ENCODE results near the gene PLK4.
"Not testable (repeated sequence)": the region's sequence is repeated elsewhere in the genome, so short reads cannot be mapped to it uniquely, and the experiment has no call there.

Gene PLK4

DNA sequence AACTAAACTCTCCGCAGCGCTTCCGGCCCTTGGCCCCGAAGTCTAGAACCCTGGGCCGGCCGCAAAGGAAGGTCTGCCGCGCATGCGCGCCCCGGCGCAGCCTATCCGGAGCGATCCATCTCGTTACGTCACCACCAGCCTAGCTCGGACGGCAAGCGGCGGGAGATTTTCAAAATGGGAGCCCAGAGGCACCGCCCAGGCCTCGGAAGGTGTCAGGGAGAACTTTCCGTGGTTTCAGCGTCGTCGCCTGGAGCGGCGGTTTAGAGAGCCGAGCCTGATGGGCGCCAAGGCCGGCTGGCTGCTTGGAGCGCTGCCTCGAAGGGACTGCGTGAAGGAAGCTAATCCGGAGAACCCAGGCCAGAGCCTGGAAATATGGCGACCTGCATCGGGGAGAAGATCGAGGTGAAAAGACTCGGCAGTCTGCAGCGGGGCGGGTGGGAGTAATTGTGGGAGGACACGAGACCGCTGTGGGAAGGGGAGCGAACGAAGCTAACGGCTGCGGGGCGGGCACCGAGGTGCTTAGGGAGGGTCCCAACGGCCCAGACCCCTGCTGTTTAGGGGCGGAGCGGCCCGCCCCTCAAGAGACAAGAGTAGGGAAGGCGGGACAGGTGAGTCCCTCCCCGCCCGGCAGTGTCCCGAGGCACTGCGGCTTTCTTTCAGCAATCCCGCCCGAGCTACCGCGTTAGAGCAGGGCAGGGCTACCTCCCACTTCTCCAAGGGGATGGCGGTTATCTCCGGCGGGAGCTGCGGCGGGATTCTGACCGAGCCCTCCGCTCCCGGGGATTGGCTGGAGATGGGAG lies at the start of gene PLK4:
PLK4 (plus strand) TSS at position 131 of the 800 bp plus-strand sequence; CDS start at position 373, 242 bp downstream.
- DNase-seq: peak; percentile 96

DNA sequence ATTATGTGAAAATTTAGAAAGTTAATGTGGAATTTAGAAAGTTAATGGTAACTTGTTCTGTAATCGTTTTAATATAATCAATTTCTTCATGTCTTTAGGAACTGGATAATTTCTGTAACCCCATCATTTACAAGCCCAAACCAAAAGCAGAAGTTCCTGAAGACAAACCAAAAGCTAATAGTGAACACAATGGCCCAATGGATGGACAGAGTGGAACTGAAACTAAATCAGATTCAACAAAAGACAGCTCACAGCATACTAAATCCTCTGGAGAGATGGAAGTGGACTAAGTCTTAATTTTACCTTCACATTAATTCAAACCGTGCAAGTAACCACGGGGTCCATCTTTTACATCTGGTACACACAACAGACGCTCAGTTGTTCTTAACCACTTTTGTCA lies 48.1 kb upstream of the PLK4 start:
- DNase-seq: no peak

DNA sequence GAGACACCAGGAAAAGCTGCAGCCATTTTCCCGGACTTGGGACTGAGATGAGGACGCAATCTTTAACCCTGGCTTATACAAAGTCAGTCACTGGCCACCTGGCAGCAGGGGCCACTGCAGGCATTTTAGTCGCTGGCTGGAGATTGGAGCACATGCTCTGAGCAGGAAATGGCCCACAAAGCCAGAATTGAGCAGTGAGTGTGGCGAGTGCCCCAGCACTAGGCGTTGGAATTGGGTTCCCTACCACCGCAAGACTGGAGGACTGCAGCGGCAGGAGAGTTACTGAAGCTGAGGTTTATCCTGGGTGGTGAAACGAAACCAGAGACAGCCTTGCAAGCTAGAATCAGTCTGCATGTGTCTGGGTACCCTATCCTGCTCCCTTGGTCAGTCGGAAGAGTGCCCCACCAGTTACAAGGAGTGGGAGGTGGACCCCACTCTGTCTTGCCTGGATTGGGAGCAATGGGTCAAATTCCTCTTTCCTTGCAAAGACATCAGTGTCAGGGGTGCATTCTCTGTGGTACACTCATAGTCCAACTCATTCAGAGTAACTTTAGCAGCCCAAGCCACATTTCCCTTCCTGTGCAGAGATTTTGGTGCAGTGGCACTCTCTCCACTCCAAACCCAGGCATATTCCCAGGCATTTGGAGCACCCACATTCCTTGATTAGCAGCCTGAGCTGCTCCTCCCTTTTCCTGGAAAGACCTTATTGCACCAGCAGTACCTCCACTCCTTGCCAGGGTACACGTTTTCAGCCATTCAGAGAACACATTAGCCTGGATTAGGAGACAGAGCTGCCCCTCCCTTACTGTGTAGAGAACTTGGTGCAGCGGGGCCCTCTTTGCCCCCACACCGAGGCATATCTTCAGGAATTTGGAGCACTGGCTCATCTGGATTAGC lies 36.7 kb upstream of the PLK4 start:
- DNase-seq: no peak

DNA sequence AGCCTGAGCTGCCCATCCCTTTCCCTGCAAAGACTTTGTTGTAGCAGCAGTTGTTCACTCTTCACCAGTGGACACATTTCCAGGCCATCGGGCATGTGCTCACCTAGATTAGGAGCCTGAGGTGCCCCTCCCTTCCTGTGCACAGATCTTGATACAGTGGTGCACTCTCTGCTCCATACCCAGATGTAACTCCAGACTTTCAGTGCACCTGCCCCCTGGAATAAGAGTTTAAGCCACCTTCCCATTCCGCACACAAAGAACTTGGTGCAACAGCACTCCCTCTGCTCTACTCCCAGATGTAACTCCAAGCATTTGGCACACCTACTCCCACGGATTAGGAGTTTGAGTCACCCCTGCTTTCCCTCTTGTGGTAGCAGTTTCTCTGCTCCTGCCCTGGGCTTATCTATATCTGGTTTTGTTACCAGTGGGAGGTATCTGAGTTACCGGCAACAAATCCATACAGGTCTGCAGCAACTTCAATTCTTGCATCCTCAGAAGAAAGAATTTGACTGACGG lies 36.0 kb upstream of the PLK4 start:
- DNase-seq: no peak

DNA sequence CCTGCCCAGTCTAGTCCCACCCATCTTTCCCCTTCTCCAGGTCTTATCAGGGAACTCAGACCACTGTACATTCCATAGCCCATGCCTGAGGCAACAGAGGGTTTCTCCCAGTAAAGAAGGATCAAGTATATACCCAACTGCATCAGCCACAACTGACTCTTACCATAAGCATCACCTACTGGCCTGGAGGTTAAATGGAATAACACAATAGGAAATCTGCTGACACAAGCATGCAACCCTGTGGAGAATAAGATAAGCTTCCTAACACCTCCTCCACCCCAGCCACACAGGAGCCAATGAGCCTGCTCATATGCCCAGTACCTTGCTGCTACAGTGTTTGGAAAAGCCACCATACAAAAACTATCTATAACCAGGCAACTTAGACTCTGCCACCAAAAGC lies 34.6 kb upstream of the PLK4 start:
- DNase-seq: no peak

DNA sequence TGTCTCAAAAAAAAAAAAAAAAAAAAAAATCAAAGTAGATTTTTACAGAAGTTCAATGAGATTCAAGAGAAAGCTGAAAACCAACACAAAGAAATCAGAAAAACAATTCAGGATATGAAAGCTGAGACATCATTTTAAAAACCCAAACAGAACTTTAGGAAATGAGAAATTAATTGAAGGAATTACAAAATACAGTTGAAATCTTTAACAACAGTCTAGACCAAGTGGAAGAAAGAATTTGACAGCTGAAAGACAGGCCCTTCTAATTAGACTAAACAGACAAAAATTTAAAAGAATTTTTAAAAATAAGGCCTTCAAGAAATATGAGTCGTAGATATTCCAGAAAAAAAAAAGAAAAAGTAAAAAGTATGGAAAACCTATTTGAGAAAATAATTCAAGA lies 33.9 kb upstream of the PLK4 start:
- DNase-seq: no peak

DNA sequence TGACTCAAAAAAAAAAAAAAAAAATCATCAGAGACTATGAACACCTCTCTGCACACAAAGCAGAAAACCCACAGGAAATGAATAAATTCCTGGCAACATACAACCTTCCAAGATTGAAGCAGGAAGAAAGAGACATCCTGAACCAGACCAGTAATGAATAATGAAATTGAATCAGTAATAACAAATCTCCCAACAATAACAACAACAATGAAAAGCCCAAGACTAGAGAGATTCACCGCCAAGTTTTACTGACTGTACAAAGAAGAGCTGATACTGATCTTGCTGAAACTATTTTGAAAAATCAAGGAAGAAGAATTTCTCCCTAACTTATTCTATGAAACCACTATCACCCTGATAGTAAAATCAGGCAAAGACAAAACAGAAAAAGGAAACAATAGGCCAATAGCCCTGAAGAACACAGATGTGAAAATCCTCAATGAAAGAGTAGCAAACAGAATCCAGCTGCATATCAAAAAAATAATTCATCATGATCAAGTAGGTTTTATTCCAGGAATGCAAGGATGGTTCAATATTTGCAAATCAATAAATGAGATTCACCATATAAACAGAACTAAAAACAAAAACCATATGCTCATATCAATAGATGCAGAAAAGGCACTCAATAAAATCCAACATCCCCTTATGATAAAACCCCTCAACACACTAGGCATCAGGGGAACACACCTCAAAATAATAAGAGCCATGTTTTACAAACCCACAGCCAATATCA lies 31.0 kb upstream of the PLK4 start:
- no peak for DNase-seq

DNA sequence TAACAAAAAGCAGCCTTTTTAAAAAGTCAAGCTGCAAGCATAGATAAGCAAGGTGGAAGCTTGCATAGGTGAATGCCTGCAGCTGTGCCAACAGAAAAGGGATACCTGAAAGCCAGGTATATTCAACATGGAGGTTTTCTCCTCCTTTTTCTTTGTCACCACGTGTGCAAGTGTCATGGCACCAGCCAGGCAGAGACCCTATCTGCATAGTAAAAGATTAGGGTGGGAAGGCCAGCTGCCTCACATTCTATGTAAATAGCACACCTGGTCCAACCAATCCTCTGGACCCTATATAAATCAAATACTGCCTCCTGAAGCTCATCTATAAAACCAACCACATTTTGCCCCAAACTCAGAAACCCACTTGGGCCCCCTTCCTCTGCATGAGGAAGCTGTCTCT lies 28.0 kb upstream of the PLK4 start:
- no peak for DNase-seq

DNA sequence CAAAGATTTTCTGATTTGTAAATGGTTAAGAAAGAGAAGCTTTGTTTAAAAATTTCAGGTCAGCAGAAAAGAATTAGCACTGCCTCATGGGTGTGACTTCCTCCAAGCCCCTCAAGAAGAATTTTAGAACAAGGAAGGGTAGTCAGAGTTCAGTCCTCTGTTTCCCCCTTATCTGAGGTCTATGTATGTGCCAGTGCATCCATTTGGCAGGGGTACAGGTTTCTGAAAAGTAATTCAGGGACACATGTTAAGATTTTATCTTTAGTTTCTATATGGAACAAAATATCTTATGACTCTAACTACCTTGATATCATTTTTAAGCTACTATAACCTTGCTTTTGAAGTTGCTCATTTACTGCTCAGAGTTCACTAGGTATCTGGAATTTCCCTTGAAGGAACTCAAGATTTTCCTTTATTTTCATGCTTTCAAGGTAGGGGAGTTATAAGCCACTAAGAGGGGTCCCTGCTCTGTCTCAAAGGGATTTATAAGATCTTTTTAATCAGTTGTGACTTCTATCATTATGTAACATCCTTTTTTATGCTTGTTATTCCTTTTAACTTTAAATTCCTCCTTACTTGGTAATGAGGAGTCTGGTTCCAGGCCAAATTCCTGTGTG lies 24.4 kb upstream of the PLK4 start:
- no peak for DNase-seq

DNA sequence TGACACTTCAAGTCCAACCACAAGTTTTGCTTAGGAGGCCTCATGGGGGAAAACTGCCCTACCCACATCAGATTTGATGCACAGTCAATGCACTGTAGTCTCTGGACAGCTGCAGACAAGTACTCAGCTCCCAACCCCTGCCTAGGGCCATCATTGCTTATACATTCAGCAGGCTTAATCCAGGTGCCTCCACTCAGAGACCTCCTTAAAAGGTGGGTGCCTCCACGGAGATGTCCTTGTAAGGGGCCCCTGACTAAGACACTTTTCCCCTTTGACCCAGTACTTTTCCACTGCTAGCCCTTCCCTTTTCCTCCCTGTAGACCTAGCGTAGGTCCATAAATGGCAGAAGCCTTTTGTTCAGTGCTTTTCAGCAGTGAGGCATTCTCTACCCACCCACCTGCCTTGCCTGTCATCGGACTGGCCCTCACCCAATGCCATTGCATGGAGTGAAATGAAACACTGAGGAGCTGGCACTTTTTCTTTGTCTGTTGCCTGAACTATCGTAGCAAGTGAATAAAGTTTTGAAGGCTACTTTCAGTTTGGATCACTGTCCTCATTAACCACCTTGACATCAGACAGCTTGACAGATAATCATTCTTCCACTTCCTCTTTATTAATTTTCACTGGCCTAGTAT lies 23.8 kb upstream of the PLK4 start:
- no peak for DNase-seq

DNA sequence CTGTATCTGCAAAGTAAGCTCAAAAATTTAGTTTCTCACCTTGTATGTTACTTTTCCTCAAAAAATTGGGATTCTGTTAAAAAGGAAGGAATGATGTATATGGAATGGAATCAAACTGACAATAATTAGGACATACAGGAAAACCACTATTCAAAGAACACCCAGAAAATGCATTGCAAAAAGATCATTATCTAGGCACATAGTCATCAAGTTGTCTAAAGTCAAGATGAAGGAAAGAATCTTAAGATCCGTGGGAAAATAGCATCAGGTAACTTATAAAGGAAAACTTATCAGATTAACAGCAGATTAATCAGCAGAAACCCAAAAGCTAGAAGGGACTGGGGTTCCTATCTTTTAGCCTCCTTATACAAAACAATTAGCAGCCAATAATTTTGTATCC lies 23.1 kb upstream of the PLK4 start:
- DNase-seq: no peak

DNA sequence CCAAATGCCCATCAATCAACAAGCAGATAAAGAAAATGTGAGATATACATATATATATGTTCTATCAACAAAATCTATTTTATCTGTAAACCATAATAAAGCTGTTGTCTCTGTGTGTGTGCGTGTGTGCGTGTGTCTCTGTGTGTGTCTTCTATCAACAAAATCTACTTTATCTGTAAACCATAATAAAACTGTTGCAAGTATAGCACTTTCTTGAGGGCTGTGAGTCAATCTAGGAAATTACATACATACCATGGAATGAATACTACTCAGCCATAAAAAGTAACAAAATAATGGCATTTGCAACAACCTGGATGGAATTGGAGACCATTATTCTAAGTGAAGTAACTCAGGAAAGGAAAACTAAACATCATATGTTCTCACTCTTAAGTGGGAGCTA lies 12.5 kb upstream of the PLK4 start:
- no peak for DNase-seq

DNA sequence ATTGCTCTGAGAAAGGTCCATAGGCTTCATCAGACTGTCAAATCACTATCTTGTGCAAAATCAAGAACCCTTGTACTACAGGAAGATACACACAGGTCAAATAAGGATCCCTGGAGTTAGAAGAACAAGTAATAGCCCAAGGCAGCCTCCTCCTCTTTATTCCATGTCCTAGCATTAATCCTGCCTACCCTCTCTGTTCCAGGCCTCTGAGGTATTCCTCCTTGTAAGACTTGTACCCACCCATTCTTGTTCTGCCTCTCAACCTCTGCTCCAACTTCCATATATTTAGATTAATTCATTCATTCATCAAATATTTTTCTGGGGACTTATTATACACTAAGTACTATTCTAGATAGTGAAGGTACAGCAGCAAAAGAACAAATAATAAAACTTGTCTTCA lies 10.4 kb upstream of the PLK4 start:
- DNase-seq: no peak

DNA sequence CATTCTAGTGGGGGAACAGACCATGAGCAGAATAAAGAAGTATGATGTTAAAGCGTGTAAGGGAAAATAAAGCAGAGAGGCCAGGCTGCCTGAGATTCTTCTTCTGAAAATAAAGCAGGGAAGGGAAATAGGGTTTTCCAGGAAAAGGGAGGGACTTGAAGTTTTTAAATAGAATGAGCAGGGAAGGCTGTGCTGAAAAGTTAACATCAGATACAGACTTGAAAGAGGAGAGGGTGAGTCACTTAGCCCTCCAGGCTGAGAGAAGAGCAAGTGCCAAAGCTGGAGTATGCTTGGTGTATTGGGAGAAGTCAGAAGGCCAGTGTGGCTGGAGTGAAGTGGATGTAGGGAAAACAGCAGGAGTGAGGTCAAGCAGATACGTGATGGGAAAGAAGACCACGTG lies 10.0 kb upstream of the PLK4 start:
- DNase-seq: no peak

DNA sequence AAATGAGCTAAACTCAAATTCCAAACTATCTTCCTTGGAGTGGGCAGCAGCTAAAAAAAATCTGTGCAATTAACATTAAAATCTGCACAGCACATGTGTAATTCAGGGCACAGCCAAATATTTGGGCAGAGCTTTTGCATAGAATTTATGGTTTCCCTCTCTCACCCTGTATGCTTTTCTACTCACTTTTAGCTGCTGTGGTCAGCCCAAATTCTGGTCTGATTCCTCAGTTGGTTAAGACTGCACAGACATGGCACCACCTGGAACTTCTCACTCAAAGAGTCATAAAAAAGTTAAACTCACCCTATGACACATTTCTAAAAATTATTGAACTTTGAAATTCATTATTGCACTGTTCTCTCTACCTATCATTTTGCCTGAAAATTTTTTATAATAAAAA lies 4.9 kb upstream of the PLK4 start:
- no peak for DNase-seq

DNA sequence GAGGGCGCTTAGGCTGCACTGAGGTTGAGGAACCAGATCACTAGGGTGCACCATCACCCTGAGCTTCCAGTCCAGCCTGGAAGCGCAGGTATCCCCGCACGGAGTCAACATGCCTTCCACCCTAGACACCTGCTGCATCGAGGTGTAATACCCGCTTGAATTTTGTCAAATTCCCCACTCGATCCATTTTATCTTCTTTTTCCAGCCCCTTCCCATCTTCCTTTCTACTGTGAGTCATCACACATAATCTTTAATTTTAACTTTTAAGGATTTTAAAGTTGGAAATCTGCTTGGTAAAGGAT lies 821 bp downstream of the PLK4 start:
- no peak for DNase-seq

DNA sequence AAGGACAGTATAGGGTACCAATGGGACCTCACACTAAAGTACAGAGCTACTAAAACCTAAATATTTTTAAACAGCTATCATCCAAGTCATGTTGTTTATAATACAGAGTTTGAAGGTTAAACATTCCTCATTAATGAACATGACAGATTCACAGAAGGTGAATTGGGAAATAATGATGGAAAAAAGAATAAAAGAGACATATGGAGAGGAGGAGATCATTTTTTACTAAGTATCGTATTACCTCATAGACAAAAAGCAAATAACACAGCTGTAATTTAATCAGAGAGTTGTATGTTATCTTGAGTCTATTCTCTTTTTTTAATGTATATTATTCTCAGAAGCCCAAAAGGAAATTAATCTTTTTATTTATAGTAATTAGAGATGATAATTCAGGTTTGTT lies 7.9 kb downstream of the PLK4 start:
- no peak for DNase-seq

DNA sequence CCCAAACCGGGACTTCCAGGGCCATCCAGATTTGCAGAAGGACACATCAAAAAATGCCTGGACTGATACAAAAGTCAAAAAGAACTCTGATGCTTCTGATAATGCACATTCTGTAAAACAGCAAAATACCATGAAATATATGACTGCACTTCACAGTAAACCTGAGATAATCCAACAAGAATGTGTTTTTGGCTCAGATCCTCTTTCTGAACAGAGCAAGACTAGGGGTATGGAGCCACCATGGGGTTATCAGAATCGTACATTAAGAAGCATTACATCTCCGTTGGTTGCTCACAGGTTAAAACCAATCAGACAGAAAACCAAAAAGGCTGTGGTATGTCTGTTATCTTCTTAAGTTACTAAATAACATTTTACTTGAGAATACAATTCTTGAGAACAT lies 9.2 kb downstream of the PLK4 start:
- DNase-seq: no peak

DNA sequence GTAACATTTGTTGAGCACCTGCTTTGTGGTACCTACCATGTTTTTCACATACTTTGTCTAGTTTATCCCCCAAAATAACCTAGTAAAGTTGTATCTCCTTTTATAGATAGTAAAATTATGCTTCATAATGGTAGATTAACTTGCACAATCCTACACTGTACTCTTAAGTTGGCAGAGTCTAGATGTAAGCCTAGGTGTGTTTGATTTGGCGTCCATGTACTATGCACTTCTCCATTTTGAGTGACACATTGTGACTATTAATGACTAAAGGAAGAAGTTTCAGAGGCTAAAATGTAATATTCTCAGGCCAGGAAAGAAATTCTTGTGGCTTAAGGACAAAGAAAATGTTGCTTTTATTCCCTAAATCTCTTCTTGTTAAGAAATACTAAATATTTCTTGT lies 15.4 kb downstream of the PLK4 start:
- no peak for DNase-seq

DNA sequence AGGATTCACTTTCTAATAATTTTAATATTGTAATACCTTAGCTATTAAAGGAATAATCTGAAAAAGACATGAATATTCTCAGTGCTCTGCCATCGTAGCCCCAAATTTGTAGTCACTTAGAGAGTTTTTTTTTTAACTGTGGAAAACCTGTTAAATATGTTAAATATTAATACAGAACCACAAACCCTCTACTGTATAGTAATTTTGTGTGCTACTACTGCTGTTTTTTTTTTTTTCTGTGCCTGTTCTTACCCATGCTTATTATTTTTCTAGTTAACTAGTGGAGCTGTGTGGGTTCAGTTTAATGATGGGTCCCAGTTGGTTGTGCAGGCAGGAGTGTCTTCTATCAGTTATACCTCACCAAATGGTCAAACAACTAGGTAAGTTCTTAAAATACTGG lies 15.8 kb downstream of the PLK4 start:
- no peak for DNase-seq

DNA sequence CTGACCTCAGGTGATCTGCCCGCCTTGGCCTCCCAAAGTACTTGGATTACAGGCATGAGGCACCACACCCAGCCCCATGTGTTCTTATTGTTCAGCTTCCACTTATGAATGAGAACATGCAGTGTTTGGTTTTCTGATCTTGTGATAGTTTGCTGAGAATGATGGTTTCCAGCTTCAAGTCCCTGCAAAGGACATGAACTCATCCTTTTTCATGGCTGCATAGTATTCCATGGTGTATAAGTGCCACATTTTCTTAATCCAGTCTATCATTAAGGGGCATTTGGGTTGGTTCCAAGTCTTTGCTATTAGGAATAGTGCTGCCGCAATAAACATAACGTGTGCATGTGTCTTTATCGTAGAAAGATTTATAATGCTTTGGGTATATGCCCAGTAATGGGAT lies 19.0 kb downstream of the PLK4 start:
- not testable (repeated sequence) for DNase-seq

DNA sequence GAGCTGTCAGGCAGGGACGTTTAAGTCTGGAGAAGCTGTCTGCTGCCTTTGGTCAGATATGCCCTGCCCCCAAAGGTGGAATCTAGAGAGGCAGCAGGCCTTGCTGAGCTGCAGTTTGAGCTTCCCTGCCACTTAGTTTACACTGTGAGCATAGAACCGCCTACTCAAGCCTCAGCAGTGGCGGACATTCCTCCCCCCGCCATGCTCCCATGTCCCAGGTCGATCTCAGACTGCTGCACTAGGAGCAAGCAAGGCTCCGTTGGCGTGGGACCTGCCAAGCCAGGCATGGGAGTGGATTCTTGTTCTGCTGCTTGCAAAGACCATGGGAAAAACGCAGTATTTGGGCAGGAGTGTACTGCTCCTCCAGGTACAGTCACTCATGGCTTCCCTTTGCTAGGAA lies 24.3 kb downstream of the PLK4 start:
- DNase-seq: no peak

DNA sequence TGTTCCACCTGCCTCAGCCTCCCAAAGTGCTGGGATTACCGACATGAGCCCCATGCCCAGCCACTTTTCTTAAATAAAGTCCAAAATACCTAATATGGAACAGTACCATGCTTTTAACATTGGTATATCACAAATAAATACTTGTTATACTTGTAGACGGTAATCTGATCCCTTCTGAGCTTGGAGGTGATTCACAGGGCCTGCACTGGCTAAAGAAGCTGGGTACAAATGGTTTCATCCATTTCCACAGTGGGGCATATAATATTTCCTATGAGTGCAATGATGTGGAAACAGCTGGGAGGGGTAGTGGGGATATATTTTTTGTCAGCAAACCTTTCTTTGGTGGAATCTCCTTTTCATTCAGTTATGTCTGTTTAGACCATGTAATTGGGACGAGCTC lies 35.8 kb downstream of the PLK4 start:
- DNase-seq: no peak
